ENCODE results near the gene CHRNA4. TPM values are rescaled to one million over a fixed set of nuclear protein-coding genes. Genes with fewer than 3 reads are reported as not detected.

CHRNA4 gene
- total RNA-seq, 2 donors from 2014 or later: not detected

GRCh38 chr20:63317061-63317460 lies 44.1 kb downstream of the CHRNA4 start:
- Histone ChIP-seq H3K9me3 (no peaks in the 10 kb centered on the region), H3K27ac (no peak overlapping the region), H3K27me3 (no peaks in the 10 kb centered on the region), H3K4me3 (no peak overlapping the region), H3K36me3 (replicated peaks in 1 of 2; ENCODE audit: insufficient read depth in 1 of 2, low read depth in 2 of 2) (no peaks in the 10 kb centered on the region), H3K4me1 (no peaks in the 10 kb centered on the region)
- 77 to 85% methylated on average over 6 of the region's 6 CpGs for WGBS, 2 donors
- TF ChIP-seq CTCF (IDR thresholded peaks at IDR 0.05) (no peak), POLR2A (IDR thresholded peaks at IDR 0.05) (no peak)
- no peak for ATAC-seq
- intact Hi-C loops (cut with DNase I): no loop called here
- no peak for DNase-seq

- no peaks in the 10 kb centered on the region for H3K9me3 ChIP-seq
- no peak overlapping the region for H3K4me3 ChIP-seq
- no peak for TF ChIP-seq POLR2A (IDR thresholded peaks at IDR 0.05)
- TF ChIP-seq CTCF (IDR thresholded peaks at IDR 0.05): no peak
- no peaks in the 10 kb centered on the region for H3K36me3 ChIP-seq (replicated peaks in 1 of 2; ENCODE audit: insufficient read depth in 1 of 2, low read depth in 2 of 2)
- ATAC-seq (no peak), DNase-seq (peak in 3 of 4 donors; percentile 2 to 6 (median 5))
- WGBS, 2 donors: 47 to 49% methylated on average over 4 to 14 of the region's 14 CpGs
- H3K27ac ChIP-seq: no peak overlapping the region
- intact Hi-C loops (cut with DNase I): no loop called here
- no peaks in the 10 kb centered on the region for H3K27me3 ChIP-seq
- H3K4me1 ChIP-seq: no peaks in the 10 kb centered on the region
Observed at GRCh38 chr20:63316502-63316921, 44.6 kb downstream of the CHRNA4 start.

GRCh38 chr20:63315731-63316491 lies 45.2 kb downstream of the CHRNA4 start:
- intact Hi-C loops (cut with DNase I): no loop called here
- no peaks in the 10 kb centered on the region for H3K36me3 ChIP-seq (replicated peaks in 1 of 2; ENCODE audit: insufficient read depth in 1 of 2, low read depth in 2 of 2)
- H3K27me3 ChIP-seq: no peaks in the 10 kb centered on the region
- H3K27ac ChIP-seq: no peak overlapping the region
- WGBS, 2 donors: 61 to 74% methylated on average over 8 to 26 of the region's 31 CpGs
- DNase-seq (peak in 1 of 4 donors; percentile 3), ATAC-seq (no peak)
- TF ChIP-seq POLR2A (IDR thresholded peaks at IDR 0.05): no peak
- no peak for TF ChIP-seq CTCF (IDR thresholded peaks at IDR 0.05)
- H3K9me3 ChIP-seq: no peaks in the 10 kb centered on the region
- no peaks in the 10 kb centered on the region for H3K4me1 ChIP-seq
- H3K4me3 ChIP-seq: no peak overlapping the region

- intact Hi-C loops (cut with DNase I): no loop called here
- DNase-seq: peak in 1 of 4 donors; percentile 9
- Histone ChIP-seq H3K4me1 (no peaks in the 10 kb centered on the region), H3K36me3 (replicated peaks in 1 of 2; ENCODE audit: insufficient read depth in 1 of 2, low read depth in 2 of 2) (no peaks in the 10 kb centered on the region), H3K27me3 (peaks cover 0 to under 1% of the 10 kb centered on the region in 2 donors), H3K27ac (no peak overlapping the region), H3K4me3 (no peak overlapping the region), H3K9me3 (no peaks in the 10 kb centered on the region)
- 29 to 48% methylated on average over 6 to 13 of the region's 15 CpGs for WGBS, 2 donors
- TF ChIP-seq POLR2A (IDR thresholded peaks at IDR 0.05): no peak
- no peak for TF ChIP-seq CTCF (IDR thresholded peaks at IDR 0.05)
- ATAC-seq: no peak
Observed at GRCh38 chr20:63315240-63315689, 45.9 kb downstream of the CHRNA4 start.
